ENCODE data around the gene DBF4B. TPM values are rescaled to one million over a fixed set of nuclear protein-coding genes. Genes with fewer than 3 reads are reported as not detected.
"Not testable (repeated sequence)": the region's sequence is repeated elsewhere in the genome, so short reads cannot be mapped to it uniquely, and the experiment has no call there.

Gene DBF4B
- total and polyA plus RNA-seq, 12 donors, result 2.2 to 8.0 (median 4.0) TPM

DNA sequence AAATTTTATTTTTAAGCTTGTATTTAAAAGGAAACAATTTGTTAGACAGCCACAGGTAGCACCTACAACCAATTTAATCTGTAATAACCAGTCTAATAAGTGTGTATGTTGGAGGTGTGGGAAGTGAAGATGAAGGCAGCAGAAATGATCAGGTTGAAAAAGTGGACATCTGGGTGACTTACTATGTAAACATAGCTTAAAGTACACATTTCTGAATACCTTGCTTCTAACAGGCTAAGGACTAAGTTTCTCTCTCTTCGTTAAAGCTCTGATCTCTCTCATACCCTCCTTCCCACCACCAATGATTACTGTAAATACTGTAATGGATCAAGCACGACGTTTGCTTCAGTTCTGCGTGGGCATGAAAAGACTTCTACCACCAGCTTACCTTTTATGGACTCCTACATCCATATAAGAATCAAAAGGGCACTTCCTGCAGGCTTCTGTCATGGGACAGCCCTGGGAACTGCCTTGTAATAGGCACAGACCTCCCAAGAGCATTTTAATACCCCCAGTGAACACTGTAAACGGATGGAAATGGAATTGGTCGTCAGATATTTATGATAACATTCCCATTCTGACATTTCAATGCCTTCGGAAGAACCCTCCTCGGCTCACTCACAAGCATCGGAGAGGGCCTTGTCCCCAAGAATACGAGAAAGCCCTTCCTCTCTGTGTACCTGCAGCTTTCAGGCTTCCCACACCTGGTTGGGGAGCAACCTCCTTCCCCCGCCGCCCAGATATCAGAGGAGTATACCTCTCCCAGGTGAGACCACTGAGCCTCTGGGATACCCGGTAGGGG lies 19.6 kb upstream of the DBF4B start:
- no peak for TF ChIP-seq CTCF (IDR thresholded peaks at IDR 0.05)
- 3 to 5% methylated on average over 13 of the region's 13 CpGs for WGBS, 2 donors
- H3K4me3 ChIP-seq, result peak overlapping the region; percentile 60 to 93 (median 78)
- peak overlapping the region in 9 of 10 donors; percentile 73 to 87 (median 82) for H3K27ac ChIP-seq
- H3K36me3 ChIP-seq, result peaks cover 0 to 35% (median 3%) of the 10 kb centered on the region in 9 donors
- no peaks in the 10 kb centered on the region for H3K9me3 ChIP-seq
- no peaks in the 10 kb centered on the region for H3K27me3 ChIP-seq
- peaks cover 0 to 25% (median 17%) of the 10 kb centered on the region in 9 donors for H3K4me1 ChIP-seq
- DNase-seq (no peak), ATAC-seq (peak in 2 of 8 donors; percentile 12 to 20)
- intact Hi-C loops (cut with DNase I), result loop anchor here in 1 of 10 donors (1.0 kb wide), 1 partner anchor 20 kb away; no protein-coding TSS in a partner anchor

DNA sequence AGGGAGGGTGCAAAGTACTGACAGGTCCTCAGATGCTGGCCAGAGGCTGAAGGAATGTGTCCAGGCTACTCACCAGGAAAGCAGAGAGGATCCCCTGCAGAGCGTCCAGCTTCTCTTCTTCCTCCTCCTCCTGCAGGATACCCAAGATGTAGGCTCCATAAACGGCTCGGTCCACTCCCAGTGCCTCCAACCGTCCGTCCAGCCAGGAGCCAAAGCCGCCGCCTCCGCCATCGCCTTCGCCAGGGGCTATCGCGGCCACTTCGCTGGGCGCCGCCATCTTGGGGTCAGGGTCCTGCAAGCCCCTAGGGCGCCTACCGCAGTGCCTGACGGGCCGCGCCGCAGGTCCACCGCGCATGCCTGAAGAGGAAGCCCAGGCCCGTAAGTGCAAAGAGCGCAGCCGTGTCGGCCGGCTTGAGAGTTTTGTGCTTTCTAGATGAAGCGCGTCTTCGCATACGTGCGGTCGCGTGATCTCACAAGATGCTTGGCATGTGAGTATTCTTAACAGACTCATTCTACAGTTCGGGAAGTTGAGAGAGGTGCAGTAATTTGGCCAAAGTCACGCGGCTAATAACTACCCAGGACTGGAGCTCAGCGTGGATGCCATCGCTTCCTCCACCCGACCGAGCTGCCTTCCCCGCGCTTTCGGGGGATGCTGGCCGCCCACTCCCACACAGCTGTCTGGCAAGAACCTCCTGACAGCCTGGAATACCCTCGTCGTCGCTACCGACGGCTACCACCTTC lies 18.8 kb upstream of the DBF4B start, which contains the start of gene CCDC43:
CCDC43 (minus strand) TSS at position 300 of the 741 bp plus-strand sequence; CDS start at position 277, 23 bp downstream.
- Histone ChIP-seq H3K27me3 (no peaks in the 10 kb centered on the region), H3K4me1 (peaks cover 0 to 25% (median 17%) of the 10 kb centered on the region in 9 donors), H3K36me3 (peaks cover 0 to 27% (median 0%) of the 10 kb centered on the region in 9 donors), H3K4me3 (peak within 1 kb of the TSS; percentile 60 to 93 (median 78)), H3K27ac (peak within 1 kb of the TSS in 9 of 10 donors; percentile 73 to 87 (median 82)), H3K9me3 (no peaks in the 10 kb centered on the region)
- intact Hi-C loops (cut with DNase I), result loop anchor here in 1 of 10 donors (1.0 kb wide), 1 partner anchor 20 kb away; no protein-coding TSS in a partner anchor
- TF ChIP-seq CTCF (IDR thresholded peaks at IDR 0.05), result no peak
- 0 to 1% methylated on average over 51 of the region's 51 CpGs for WGBS, 2 donors
- ATAC-seq, result peak; percentile 99 to 100 (median 99)
- peak; percentile 87 to 89 for DNase-seq

DNA sequence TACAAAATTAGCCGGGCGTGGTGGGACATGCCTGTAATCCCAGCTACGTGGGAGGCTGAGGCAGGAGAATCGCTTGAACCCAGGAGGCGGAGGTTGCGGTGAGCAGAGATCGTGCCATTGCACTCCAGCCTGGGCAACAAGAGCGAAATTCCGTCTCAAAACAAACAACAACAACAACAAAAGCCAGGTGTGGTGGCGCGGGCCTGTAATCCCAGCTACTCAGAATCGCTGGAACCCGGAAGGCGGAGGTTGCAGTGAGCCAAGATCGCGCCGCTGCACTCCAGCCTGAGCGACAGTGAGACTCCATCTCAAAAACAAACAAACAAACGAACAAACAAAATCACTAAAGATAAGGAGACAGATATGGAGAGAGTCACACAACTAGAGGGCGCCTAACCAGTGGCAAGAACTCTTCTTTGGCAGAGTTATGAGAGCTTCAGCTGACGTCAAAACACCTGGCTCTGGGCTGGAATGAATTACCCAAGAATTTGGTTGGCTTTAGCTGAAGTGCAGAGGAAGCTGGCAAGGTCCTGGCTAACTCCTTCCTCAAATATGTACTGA lies 17.6 kb upstream of the DBF4B start:
- Histone ChIP-seq H3K4me1 (peaks cover 0 to 25% (median 17%) of the 10 kb centered on the region in 9 donors), H3K27ac (peak overlapping the region in 5 of 10 donors; percentile 73 to 85 (median 82)), H3K36me3 (peaks cover 0 to 17% (median 0%) of the 10 kb centered on the region in 9 donors), H3K4me3 (peak overlapping the region in 2 of 10 donors; percentile 79)
- DNase-seq; ATAC-seq; H3K27me3 ChIP-seq; intact Hi-C loops (cut with DNase I); H3K9me3 ChIP-seq: not testable (repeated sequence)
- 83 to 87% methylated on average over 21 of the region's 21 CpGs for WGBS, 2 donors

- WGBS, 2 donors, result 79 to 81% methylated on average over 11 of the region's 11 CpGs
- Histone ChIP-seq H3K4me1 (peaks cover 0 to 16% (median 14%) of the 10 kb centered on the region in 9 donors), H3K4me3 (no peak overlapping the region), H3K9me3 (no peaks in the 10 kb centered on the region), H3K36me3 (no peaks in the 10 kb centered on the region), H3K27ac (no peak overlapping the region), H3K27me3 (no peaks in the 10 kb centered on the region)
- intact Hi-C loops (cut with DNase I), result no loop called here
- no peak for ATAC-seq
- TF ChIP-seq CTCF (IDR thresholded peaks at IDR 0.05), result no peak
- DNase-seq, result no peak
These were observed 14.9 kb upstream of the DBF4B start for GRCh38 chr17:44693609-44694008.

GRCh38 chr17:44700288-44700687 lies 8.2 kb upstream of the DBF4B start:
- H3K9me3 ChIP-seq; H3K36me3 ChIP-seq; H3K4me1 ChIP-seq; H3K4me3 ChIP-seq; DNase-seq; H3K27me3 ChIP-seq; ATAC-seq; intact Hi-C loops (cut with DNase I); H3K27ac ChIP-seq: not testable (repeated sequence)
- 88 to 92% methylated on average over 10 of the region's 10 CpGs for WGBS, 2 donors

Measured in heart right ventricle (tissue), 16 donors.